NCI-H1417 (cell line): ENCODE measurements around the gene NSL1.
"Not testable (repeated sequence)": the region's sequence is repeated elsewhere in the genome, so short reads cannot be mapped to it uniquely, and the experiment has no call there.

ENCODE experiments used
- DNase-seq, 3 experiments: peaks; one replicate each; lab custom pipeline; 2025; lab: John Stamatoyannopoulos, UW

Gene NSL1, protein sequence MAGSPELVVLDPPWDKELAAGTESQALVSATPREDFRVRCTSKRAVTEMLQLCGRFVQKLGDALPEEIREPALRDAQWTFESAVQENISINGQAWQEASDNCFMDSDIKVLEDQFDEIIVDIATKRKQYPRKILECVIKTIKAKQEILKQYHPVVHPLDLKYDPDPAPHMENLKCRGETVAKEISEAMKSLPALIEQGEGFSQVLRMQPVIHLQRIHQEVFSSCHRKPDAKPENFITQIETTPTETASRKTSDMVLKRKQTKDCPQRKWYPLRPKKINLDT

DNA sequence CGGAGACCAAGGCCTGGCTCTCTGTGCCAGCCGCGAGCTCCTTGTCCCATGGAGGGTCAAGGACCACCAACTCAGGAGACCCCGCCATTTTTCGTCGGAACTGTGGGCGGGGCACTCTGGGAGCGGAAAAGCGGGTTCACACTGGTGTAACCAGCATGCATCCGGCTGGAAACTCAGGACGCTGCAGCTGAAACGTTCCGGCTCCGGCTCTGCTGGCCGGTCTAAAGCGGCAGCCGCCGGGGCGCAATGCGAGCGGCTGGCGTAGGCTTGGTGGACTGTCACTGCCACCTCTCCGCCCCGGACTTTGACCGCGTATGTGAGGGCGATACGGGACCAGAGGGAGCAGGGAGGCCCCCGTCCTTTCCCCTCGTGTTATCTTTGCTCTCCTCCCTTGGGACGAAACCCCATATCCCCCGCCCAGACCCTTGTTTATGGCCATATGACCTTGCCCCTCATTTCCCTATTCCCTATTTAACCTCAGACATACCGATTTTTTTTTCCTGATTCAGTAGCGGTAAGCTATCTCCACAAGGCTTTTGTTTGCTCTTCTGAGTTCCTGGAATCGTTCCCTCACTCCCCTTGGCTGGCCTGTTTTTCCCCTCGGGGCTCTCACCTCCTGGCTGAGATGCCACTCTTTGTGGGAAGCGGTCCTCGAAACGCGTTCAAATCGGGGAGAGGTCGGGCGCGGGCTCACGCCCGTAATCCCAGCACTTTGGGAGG, at the start of gene NSL1, which contains the start of gene TATDN3:
TSS of gene NSL1 (minus strand) at position 102 of the 720 bp plus-strand sequence. CDS start at position 88, 14 bp downstream.
TSS of gene TATDN3 (plus strand) at position 219 of the 720 bp plus-strand sequence. CDS start at position 247, 28 bp downstream.
- peak; percentile 88 to 97 (median 97) for DNase-seq

DNA sequence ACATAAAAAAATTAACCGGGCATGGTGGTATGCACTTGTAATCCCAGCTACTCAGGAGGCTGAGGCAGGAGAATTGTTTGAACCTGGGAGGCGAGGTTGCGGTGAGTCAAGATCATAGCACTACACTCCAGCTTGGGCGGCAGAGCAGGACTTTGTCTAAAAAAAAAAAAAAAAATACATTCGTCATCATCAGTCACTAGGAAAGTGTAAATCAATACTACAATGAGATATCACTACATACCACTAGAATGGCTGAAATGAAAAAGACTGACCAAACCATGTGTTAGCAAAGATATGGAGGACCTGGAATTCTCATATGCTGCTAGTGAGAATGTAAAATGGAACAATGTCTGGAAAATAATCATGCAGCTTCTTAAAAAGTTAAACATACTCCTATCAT, 46.6 kb upstream of the NSL1 start:
- DNase-seq: no peak

DNA sequence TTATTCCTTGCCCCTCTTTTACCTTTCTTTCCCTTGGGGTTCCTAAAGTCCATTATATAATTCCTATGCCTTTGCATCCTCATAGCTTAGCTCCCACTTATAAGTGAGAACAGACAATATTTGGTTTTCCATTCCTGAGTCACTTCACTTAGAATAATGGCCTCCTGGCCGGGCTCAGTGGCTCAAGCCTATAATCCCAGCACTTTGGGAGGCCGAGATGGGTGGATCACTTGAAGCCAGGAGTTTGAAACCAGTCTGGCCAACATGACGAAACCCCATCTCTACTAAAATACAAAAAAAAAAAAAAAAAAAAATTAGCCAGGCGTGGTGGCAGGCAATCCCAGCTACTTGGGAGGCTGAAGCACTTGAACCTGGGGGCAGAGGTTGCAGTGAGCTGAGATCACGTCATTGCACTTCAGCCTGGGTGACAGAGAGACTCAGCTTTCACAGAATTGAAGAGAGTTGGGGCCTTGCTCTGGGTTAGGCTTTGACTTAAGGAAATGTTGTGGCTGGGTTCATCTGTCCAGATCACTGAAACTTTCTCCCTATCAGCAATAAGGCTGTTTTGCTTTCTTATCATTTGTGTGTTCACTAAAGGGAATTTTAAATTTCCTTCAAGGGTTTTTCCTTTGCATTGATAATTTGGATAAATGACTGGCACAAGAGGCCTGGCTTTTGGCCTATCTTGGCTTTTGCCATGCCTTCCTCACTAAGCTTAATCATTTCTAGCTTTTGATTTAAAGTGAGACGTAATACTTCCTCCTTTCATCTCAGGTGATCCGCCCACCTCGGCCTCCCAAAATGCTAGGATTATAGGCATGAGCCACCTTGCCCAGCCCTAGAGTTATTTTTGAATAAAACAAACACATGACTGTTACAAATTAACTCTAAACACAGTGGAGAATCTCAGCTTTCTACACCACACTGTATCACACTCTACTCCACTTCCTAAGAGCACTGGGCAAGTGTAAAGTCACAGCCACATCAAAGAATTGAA, 41.9 kb upstream of the NSL1 start:
- DNase-seq: not testable (repeated sequence)

DNA sequence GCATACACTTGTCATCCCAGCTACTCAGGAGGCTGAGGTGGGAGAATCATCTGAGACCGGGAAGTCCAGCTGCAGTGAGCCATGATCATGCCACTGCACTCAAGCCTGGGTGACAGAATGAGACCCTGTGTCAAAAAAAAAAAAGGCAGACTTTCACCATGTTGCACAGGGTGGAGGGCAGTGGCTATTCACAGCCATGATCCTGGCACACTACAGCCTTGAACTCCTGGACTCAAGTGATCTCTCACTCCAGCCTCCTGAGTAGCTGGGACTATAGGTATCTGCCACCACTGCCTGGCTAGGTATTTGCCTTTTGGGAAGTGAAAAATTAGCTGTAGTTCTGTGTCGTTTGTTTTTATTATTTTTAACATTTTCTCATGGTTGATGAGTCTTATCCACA, 36.8 kb upstream of the NSL1 start:
- DNase-seq: no peak

DNA sequence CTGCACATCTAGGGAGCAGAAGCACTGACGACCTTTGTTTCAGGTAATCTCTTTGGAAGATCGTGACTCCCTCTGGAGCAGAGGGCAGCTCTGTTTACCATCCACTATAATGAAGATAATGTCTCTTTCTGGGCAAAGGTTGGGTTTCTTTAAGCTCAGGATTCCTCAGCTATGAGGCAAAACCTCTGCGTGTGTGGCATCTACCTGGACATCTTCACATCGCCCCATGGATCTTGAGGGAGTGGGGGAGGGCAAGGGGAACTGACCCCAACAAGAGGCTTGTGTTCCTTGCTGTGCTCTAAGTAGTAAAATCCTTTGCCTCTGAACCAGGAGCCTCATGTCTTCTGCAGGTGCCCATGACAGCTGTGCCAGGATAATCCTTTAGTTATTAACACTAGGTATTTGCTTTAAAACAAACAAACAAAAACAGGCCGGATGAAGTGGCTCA, 36.3 kb upstream of the NSL1 start:
- DNase-seq: no peak

DNA sequence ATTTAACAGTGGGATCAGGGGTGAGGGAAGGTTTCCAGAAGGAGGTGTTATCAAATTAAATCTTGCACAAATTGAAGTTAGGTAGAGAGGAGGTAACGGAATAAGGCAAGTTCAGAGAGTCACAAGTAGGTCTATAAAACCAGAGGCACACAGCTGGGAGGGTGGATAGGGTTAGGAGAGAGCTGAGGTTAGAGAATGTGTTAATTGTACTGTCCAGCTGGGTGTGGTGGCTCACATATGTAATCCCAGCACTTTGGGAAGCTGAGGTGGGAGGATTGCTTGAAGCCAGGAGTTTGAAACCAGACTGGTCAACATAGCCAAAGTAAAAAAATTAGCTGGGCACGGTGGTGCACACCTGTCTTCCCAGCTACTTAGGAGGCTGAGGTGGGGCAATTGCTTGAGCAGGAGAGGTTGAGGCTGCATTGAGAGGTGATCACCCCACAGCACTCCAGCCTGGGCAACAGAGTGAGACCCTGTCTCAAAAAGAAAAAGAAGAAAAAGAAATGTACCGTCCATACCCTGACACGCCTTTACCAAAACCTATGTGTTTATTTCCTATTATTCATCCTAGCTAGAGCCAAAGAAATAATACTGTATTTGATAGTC, 35.7 kb upstream of the NSL1 start:
- no peak for DNase-seq

DNA sequence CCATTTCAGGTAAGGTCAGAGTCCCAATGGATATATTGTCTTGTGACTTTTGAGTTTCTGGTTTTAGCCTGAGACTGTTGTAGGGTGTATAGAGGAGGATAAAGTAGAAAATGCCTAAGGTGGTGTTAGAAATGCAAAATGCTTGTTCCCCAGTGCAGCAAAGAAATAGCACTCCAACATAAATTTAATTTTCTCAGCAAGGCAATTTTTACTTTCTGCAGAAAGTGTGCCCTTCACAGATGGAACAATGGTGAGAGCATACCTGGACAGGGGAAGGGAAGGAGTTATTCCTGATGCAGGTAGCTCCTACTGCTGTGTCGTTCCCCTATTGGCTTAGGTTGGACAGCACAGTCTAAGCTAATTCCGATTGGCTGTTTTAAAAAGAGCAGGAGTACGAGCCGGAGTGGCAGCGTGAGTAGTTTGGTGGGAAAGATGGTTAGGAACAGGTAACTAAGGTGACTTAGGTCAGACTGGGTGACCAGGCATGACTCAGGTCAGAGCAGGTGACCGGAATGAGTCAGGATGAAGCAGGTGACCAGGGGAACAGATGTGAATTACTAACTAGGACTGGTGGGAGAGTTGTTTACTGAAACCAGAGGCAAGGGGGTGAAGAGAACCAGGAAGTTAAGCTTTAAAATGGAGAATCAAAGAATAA, 34.3 kb upstream of the NSL1 start:
- no peak for DNase-seq

DNA sequence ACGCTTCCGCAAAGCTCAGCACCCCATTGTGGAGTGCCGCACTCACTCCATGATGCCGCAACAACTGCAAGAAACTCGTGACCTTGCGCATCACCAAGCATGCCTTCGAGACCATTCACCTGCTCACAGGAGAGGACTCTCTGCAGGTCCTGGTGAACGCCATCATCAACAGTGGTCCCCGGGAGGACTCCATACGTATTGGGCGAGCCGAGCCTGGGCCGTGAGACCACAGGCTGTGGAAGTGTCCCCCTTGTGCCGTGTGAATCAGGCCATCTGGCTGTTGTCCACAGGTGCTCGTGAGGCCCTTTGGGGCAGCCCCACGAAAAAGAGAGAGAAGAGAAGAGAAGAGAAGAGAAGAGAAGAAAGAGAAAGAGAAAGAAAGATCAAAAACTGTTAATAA, 32.6 kb upstream of the NSL1 start:
- no peak for DNase-seq

DNA sequence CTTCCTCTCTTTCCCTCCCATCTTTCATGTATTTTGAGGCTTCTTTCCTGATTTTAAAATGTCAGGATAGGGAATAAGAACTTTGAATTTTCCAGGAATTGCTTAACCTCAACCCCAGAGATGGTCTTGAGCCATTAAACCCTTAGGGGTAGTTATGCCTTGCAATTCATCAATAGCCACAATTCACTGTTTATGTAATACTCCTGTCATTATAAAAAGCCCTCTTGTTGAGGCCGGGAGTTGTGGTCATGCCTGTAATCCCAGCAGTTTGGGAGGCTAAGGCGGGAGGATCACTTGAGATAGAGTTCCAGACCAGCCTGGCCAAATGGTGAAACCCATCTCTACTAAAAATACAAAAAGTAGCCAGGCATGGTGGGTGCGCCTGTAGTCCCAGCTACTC, 31.4 kb upstream of the NSL1 start:
- no peak for DNase-seq

DNA sequence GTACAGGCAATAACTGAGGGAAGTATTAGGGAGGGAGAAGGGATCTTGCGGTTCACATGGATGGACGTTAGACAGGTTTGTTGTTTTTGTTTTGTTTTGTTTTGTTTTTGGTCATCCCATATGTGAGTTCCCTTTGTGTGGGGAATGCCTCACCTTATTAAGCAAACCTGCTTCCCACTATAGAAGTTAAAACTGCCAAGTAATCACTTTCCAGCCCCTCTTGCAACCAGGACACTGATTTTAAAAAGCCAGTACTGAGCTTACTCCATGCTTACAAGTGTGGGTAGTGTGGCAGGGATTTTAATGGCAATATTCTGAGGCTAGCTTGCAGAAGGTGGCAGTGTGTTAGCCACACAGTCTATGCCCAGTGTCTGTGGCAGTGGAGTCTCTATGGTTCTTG, 29.4 kb upstream of the NSL1 start:
- no peak for DNase-seq

DNA sequence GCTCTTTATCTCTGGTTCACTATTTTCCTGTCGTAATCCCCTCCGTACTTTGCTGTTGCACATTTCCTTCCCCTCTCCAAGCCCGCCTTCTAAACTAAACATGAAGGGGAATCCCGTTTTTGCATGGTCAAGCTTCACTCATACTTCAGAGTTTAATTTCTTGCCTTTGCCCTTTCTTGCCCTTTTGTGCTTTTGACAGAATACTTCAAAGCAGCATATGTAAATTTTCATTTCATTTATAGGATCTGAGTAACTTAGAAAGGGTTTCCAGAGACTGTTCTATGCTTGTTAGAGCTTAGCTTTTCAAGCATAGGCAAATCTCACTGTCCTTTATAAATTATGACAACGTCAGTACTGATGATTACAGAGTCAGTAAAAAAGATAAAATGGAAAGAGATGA, 28.1 kb upstream of the NSL1 start:
- DNase-seq: no peak

DNA sequence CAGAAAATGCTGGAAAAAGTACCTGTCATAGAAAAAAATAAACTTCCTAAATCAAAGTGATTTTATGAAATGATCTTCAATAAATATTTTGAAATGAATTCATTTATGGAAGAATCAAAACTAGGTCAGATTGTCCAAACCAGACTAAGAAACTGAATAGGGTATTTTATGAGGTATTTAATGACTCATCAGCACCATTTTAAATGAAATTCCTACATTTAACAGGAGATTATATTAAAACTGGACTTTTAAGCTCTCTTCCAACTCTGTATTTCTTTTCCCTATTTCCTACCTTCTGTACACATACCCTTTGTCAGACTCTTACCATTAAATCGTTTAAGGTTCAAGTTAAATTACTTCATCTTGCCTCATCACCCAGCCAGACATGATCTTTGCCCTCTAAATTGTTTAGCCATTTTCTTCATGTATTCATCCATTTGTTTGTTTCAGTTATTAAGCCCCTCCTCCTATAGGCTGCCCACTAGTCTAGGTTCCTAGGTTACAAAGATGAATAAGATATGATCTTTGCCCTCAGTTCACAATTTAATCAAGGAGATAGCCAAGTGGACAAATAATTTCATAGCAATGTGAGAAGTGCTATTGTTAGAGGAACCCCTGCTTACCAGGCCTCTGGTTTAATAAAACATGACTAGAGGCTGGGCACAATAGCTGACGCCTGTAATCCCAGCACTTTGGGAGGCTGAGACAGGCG, 25.1 kb upstream of the NSL1 start:
- no peak for DNase-seq

DNA sequence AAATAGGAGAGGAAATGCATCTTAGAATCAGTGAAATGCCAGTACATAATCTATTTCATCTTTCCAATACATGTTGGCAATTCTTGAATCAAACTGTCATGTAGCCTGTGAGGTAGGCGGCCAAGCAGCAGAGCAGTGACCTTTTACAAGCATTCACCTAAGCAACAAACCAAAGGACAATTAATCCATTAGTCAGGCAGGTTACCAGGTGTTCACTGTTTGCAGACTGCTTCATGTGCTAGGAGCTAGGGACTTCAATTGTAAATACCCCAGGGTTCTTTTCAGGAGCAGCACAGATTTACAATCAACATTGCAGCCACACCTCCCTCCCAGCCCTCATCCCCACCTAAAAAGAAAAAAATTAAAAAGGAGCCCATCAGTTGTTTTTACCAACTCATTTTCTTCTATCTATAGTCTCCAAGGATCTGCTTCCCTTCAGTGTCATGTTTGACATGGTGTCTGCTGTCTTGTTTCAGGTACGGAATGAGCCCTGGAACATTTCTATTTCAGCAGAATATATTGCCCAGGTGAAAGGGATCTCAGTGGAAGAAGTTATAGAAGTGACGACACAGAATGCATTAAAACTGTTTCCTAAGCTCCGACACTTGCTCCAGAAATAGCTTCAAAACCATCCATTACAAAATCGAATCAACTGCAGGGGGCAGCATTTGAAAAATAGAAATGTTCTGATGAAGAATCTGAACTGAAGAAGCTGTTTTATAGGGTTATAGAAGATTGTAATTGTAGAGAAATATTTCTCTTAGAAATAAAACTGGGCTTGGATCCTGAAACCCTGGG, 23.2 kb upstream of the NSL1 start:
- DNase-seq: peak in 2 of 3 experiments; percentile 73 to 94

DNA sequence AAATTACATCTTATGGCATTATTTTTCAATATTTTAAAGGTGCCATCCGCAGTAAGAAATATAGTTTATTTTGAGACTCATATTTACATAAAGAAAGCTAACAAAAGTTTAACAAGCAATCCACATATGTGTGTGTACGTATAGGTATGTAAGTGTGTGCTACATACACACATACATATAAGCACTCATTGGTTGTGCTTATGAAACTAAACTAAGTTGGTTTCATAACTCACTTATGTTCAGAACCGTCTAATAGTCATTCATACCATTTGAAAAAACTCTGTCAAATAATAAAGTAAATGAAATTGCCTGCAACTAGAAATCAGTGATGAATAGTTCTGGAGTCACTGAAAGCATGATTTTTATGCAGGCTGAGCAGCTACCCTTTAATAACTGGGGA, 14.2 kb upstream of the NSL1 start:
- no peak for DNase-seq

DNA sequence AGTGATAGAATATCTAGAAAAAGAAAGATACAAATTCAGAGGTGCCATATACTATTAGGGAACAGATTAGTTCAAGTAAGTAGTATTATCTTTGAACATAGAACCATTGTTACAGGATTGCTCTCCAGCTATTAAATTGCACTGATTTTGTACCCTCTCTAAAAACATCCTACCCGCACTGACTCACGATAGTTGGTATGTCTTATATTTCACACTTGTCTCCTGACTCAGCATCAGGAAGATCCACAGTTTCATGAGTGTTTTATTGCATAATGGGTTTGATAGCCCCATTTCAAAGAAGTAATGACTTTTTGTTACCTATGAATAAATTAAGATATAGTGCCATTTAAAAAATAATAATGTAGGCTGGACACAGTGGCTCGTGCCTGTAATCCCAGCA, 6.1 kb upstream of the NSL1 start:
- DNase-seq: no peak

DNA sequence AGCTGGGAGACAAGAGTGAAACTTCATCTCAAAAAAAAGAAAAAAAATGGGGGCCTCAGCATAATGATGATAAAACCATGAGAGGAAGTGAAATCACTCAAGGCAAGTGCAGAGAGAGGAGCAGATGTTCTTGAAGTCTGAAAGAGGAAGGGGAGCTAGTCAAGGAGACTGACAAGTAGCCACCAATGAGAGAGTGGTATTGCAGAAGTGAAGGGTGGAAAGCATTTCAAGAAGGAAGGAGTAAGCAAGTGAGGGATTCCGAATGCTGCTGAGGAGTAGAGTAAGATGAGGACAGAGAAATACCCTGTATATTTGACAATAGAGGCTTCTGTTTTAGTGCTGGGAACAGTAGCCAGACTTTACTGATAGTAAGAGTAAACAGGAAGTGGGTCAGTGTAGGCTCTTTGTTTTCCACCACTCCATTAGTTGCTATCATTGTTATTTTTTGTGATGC, 3.0 kb upstream of the NSL1 start:
- no peak for DNase-seq

DNA sequence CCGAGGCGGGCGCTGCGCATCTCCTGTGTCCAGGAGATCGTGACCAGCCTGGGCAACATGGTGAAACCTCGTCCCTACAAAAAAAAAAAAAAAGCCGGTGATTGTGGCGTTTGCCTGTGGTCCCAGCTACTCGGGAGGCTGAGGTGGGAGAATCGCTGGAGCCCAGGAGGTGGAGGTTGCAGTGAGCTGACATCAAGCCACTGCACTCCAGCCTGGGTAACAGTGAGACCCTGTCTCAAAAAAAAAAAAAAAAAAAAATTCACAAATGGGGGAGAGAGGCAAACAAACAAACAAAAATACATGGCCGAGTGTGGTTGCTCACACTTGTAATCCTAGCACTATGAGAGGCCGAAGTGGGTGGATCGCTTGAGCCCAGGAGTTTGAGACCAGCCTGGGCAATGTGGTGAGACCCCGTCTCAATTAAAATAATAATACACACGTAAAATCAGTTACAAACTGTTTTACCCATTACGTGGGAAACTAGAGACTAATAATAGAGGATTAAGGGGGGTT, 875 bp upstream of the NSL1 start:
- peak in 1 of 3 experiments; percentile 57 for DNase-seq

DNA sequence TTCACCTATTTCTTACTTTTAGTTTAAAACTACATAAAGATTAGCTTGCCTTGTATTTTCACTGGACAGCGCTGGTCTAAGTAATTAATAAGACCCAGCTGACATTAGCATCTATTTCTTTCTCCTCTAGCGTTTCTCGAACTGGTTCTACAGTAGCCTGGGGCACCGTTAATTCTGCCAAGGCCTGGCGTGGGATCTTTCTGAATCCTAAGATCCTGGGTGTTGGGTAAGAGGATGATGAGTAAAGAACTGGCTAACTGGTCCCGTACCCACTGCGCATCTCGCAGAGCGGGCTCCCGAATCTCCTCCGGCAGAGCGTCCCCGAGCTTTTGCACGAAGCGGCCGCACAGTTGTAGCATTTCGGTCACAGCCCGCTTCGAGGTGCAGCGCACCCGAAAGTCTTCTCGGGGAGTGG, 309 bp downstream of the NSL1 start:
- peak in 2 of 3 experiments; percentile 50 to 93 for DNase-seq

DNA sequence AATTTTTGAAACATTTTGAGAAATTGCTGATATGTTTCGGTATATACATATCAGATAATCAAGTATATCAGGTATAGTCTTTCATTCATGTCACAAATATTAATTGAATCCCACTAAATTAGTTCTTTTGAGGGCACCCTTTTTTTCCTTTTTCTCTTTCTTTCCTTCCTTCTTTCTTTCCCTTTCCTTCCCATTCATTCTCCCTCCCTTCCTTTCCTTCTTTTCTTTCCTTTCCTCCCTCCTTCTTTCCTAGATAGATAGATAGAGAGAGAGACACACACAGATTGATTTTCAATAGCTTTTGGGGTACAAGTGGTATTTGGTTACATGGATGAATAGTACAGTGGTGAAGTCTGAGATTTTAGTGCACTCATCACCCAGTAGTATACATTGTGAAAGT, 5.7 kb downstream of the NSL1 start:
- DNase-seq: no peak
